HepG2 (cell line): ENCODE data around the gene YBX2. TPM values are rescaled to one million over a fixed set of nuclear protein-coding genes. Genes with fewer than 3 reads are reported as not detected.
A peak's percentile ranks its signal among the peaks of the same experiment; 100 is the strongest.

Experiments
- CBX2 ChIP-seq, 2 experiments: fragments of 200-600 bp in 1 of 2; sonication (generic); formaldehyde crosslinking in 1 of 2; IDR thresholded peaks; 2 replicates each; pipeline versions ENCODE4 v1.7.0 to v1.8.1; 2018 to 2022; ENCODE audit warnings: low read depth in 2 of 2, low read length in 1 of 2, mild to moderate bottlenecking in 1 of 2, missing genetic modification reagents in 1 of 2
- DDIT3 ChIP-seq: sonication (generic); formaldehyde crosslinking; IDR thresholded peaks from 2 replicates; pipeline ENCODE4 v1.4.0; 2020; ENCODE audit warnings: mild to moderate bottlenecking, missing genetic modification reagents
- FOXK1 ChIP-seq: sonication (generic); formaldehyde crosslinking; IDR thresholded peaks from 2 replicates; pipeline ENCODE4 v1.4.0; 2020; ENCODE audit warnings: low read depth, missing genetic modification reagents, borderline replicate concordance
- HDAC1 ChIP-seq: sonication (generic); formaldehyde crosslinking; IDR thresholded peaks from 2 replicates; pipeline ENCODE4 v1.5.1; 2020; ENCODE audit warnings: mild to moderate bottlenecking, missing genetic modification reagents
- MAFF ChIP-seq: IDR thresholded peaks from 2 replicates; pipeline ENCODE4 v1.6.1; 2011; ENCODE audit warnings: low read depth, low read length, improper control_type of control experiment
- MXD3 ChIP-seq: IDR thresholded peaks from 2 replicates; pipeline ENCODE4 v1.6.1; 2016; ENCODE audit warnings: mild to moderate bottlenecking, missing biosample characterization, missing genetic modification reagents
- PCBP1 ChIP-seq: fragments of 200-400 bp; formaldehyde crosslinking; IDR thresholded peaks from 2 replicates; pipeline ENCODE4 v1.6.1; 2017; ENCODE audit warnings: mild to moderate bottlenecking, low read depth, low read length, borderline replicate concordance
- SAFB2 ChIP-seq: sonication (generic); formaldehyde crosslinking; IDR thresholded peaks from 2 replicates; pipeline ENCODE4 v1.5.1; 2020; ENCODE audit warnings: missing genetic modification reagents, low read depth, mild to moderate bottlenecking, borderline replicate concordance
- SAP130 ChIP-seq: IDR thresholded peaks from 2 replicates; pipeline ENCODE4 v1.6.1; 2016; ENCODE audit warnings: low read depth
- SMARCC2 ChIP-seq: fragments of 450-650 bp; IDR thresholded peaks from 2 replicates; pipeline ENCODE4 v1.6.1; 2017; ENCODE audit warnings: antibody characterized with exemption, mild to moderate bottlenecking
- SSRP1 ChIP-seq: IDR thresholded peaks from 2 replicates; pipeline ENCODE4 v1.6.1; 2016; ENCODE audit warnings: control low read depth
- TEAD3 ChIP-seq: optimal IDR thresholded peaks from 2 replicates; pipeline ENCODE3; 2016; ENCODE audit warnings: borderline replicate concordance
- TIGD3 ChIP-seq: sonication (generic); formaldehyde crosslinking; IDR thresholded peaks from 2 replicates; pipeline ENCODE4 v1.5.1; 2020; ENCODE audit warnings: mild to moderate bottlenecking, missing genetic modification reagents, borderline replicate concordance
- U2AF1 ChIP-seq: fragments of 200-400 bp; formaldehyde crosslinking; optimal IDR thresholded peaks from 2 replicates; pipeline ENCODE3; 2017; ENCODE audit warnings: mild to moderate bottlenecking, low read depth, low read length
- XRCC5 ChIP-seq: fragments of 200-400 bp; formaldehyde crosslinking; optimal IDR thresholded peaks from 2 replicates; pipeline ENCODE3; 2017; ENCODE audit warnings: mild to moderate bottlenecking, low read length
- ZBTB21 ChIP-seq: sonication (generic); formaldehyde crosslinking; IDR thresholded peaks from 2 replicates; pipeline ENCODE4 v1.4.0; 2020; ENCODE audit warnings: missing genetic modification reagents
- ZNF251 ChIP-seq: sonication (generic); formaldehyde crosslinking; IDR thresholded peaks from 2 replicates; pipeline ENCODE4 v1.9.0; 2021; ENCODE audit warnings: mild to moderate bottlenecking, missing genetic modification reagents
- ZNF44 ChIP-seq: sonication (generic); formaldehyde crosslinking; IDR thresholded peaks from 2 replicates; pipeline ENCODE4 v1.5.1; 2020; ENCODE audit warnings: mild to moderate bottlenecking, missing genetic modification reagents
- ZNF609 ChIP-seq: sonication (generic); formaldehyde crosslinking; IDR thresholded peaks from 2 replicates; pipeline ENCODE4 v1.4.0; 2020; ENCODE audit warnings: mild to moderate bottlenecking, missing genetic modification reagents, borderline replicate concordance
- ZNF747 ChIP-seq: sonication (generic); formaldehyde crosslinking; IDR thresholded peaks from 2 replicates; pipeline ENCODE4 v1.8.1; 2023; ENCODE audit warnings: missing genetic modification reagents, mild to moderate bottlenecking, borderline replicate concordance
- ZNF788 ChIP-seq: sonication (generic); formaldehyde crosslinking; IDR thresholded peaks from 2 replicates; pipeline ENCODE4 v1.5.0; 2020; ENCODE audit warnings: mild to moderate bottlenecking, missing genetic modification reagents, borderline replicate concordance
- ZSCAN31 ChIP-seq: sonication (generic); formaldehyde crosslinking; IDR thresholded peaks from 2 replicates; pipeline ENCODE4 v1.5.0; 2020; ENCODE audit warnings: low read depth, mild to moderate bottlenecking, missing genetic modification reagents
- polyA plus RNA-seq, 8 experiments: library from polyadenylated mRNA; depleted of rRNA in 3 of 8; stranded (reverse) in 7 of 8; unstranded in 1 of 8; fragments of >200 nt; fragmentation: Illumina TruSeq in 4 of 8; extraction: Trizol in 4 of 8; gene quantifications; 2 replicates each; pipeline versions ENCODE4 v1.2.1 to v1.2.3, GENCODE V29; 2011 to 2016; ENCODE audit warnings: low read depth in 4 of 8, missing spikeins in 1 of 8, mixed read lengths in 1 of 8; ENCODE audit not compliant: insufficient read depth in 1 of 8
- total RNA-seq, 5 experiments: library from RNA; depleted of rRNA; stranded (reverse); fragments of >200 nt; fragmentation: Illumina TruSeq; extraction: Trizol; gene quantifications; 2 replicates each; pipeline ENCODE4 v1.2.3, GENCODE V29; 2016; ENCODE audit warnings: low read depth in 1 of 5

Gene YBX2
- total and polyA plus RNA-seq, 2 of the 13 experiments (the other 11 are each of a cell fraction or from before 2014, with no cell fraction given): 0.12 to 0.22 TPM

- TF ChIP-seq ZNF747: peak; percentile 59; the same call in 1 of the 2 replicates
- no peak for TF ChIP-seq SMARCC2
- TF ChIP-seq ZNF609 (CRISPR knock-in tag): no peak
- TF ChIP-seq XRCC5: peak; percentile 70
- TF ChIP-seq PCBP1: peak; percentile 96
- TF ChIP-seq ZSCAN31 (CRISPR knock-in tag): no peak
- TF ChIP-seq MAFF: no peak
- peak; percentile 51; the same call in 1 of the 2 replicates for TF ChIP-seq ZNF44 (CRISPR knock-in tag)
- no peak for TF ChIP-seq DDIT3 (CRISPR knock-in tag)
- peak; percentile 71; the same call in 1 of the 2 replicates for TF ChIP-seq ZNF788 (CRISPR knock-in tag)
- no peak for TF ChIP-seq U2AF1
- no peak for TF ChIP-seq TEAD3 (CRISPR knock-in tag)
- TF ChIP-seq CBX2 (IDR thresholded peaks at IDR 0.05; ENCODE audit: low read depth, low read length): no peak
- TF ChIP-seq CBX2 (CRISPR knock-in tag; IDR thresholded peaks at IDR 0.05; ENCODE audit: low read depth): no peak
- no peak; the same call in none of the 2 replicates for TF ChIP-seq MXD3 (CRISPR knock-in tag)
- peak; percentile 42 for TF ChIP-seq FOXK1 (CRISPR knock-in tag)
- TF ChIP-seq TIGD3: no peak
- peak; percentile 56 for TF ChIP-seq HDAC1 (CRISPR knock-in tag)
- 0 out of 2 replicates have a peak, but pooled peaks have one; percentile 44 for TF ChIP-seq SSRP1
- TF ChIP-seq ZNF251 (CRISPR knock-in tag): no peak
- no peak for TF ChIP-seq ZBTB21 (CRISPR knock-in tag)
- peak; percentile 89; the same call in 1 of the 2 replicates for TF ChIP-seq SAFB2
- peak; percentile 78 for TF ChIP-seq SAP130 (CRISPR knock-in tag)
Observed at GRCh38 chr17:7239091-7240027, 55.1 kb downstream of the YBX2 start, which contains the start of gene PHF23 (continued).
